WTC11 (cell line): ENCODE data around the gene MLXIP. TPM values are rescaled to one million over a fixed set of nuclear protein-coding genes. Genes with fewer than 3 reads are reported as not detected.

Experiments
- ATAC-seq: fragments of 200-7000 bp; cut with Tn5 transposase; 2 replicates; pipeline ENCODE4 v1.10.0; 2021; ENCODE audit warnings: mild to moderate bottlenecking, moderate library complexity
- CTCF ChIA-PET: fragments of 300-600 bp; sonication (Branson Sonifier 250); formaldehyde crosslinking; loops from one replicate; lab custom pipeline; 2021; ENCODE audit warnings: antibody characterized with exemption; lab: Charles Lee
- POLR2A ChIA-PET: fragments of 350-600 bp; sonication (Branson Sonifier 250); formaldehyde crosslinking; loops from one replicate; lab custom pipeline; 2021; ENCODE audit warnings: antibody characterized with exemption; lab: Charles Lee
- DNase-seq: peaks from one replicate; pipeline ENCODE4 v3.0.0; 2021; ENCODE audit warnings: low spot score
- H3K27ac Mint-ChIP-seq: 2 replicates; pipeline ENCODE4 v1.8.0; 2021; ENCODE audit warnings: mixed read lengths
- H3K27me3 Mint-ChIP-seq: 2 replicates; pipeline ENCODE4 v1.8.0; 2021; ENCODE audit warnings: low read depth, mild to moderate bottlenecking, moderate library complexity, mixed read lengths
- H3K36me3 Mint-ChIP-seq: 2 replicates; pipeline ENCODE4 v1.8.0; 2021; ENCODE audit warnings: mixed read lengths
- H3K4me1 Mint-ChIP-seq: 2 replicates; pipeline ENCODE4 v1.8.0; 2022; ENCODE audit warnings: mixed read lengths
- H3K4me3 Mint-ChIP-seq: 2 replicates; pipeline ENCODE4 v1.8.0; 2021; ENCODE audit warnings: mild to moderate bottlenecking, moderate library complexity, mixed read lengths
- H3K9me3 Mint-ChIP-seq: 2 replicates; pipeline ENCODE4 v1.8.0; 2021; ENCODE audit warnings: mixed read lengths
- ZNF138 ChIP-seq: sonication (generic); formaldehyde crosslinking; conservative IDR thresholded peaks from 2 replicates; pipeline ENCODE4 v1.8.1; 2022; ENCODE audit warnings: mild to moderate bottlenecking, moderate library complexity, missing genetic modification reagents
- ZNF219 ChIP-seq: sonication (generic); formaldehyde crosslinking; IDR thresholded peaks from 2 replicates; pipeline ENCODE4 v1.8.0; 2023; ENCODE audit warnings: missing genetic modification reagents, mild to moderate bottlenecking, borderline replicate concordance
- ZNF263 ChIP-seq: sonication (generic); formaldehyde crosslinking; IDR thresholded peaks from 2 replicates; pipeline ENCODE4 v1.8.1; 2022; ENCODE audit warnings: low read depth, mild to moderate bottlenecking, moderate library complexity, missing genetic modification reagents
- ZNF317 ChIP-seq: sonication (generic); formaldehyde crosslinking; IDR thresholded peaks from 2 replicates; pipeline ENCODE4 v1.8.1; 2023; ENCODE audit warnings: low read depth, mild to moderate bottlenecking, moderate library complexity, missing genetic modification reagents, borderline replicate concordance
- total RNA-seq: library from RNA; stranded (reverse); gene quantifications from 3 replicates; pipeline ENCODE4 v1.2.3, GENCODE V29; 2021
- TF ChIP-seq, protein P1 (sequence below): fragments of 250-450 bp; sonication (Bioruptor Pico); conservative IDR thresholded peaks from 2 replicates; pipeline ENCODE4 v1.9.0; 2021; ENCODE audit warnings: mild to moderate bottlenecking

MLXIP gene
- total RNA-seq, 1 experiment from 2014 or later, result 49.4 TPM

DNA sequence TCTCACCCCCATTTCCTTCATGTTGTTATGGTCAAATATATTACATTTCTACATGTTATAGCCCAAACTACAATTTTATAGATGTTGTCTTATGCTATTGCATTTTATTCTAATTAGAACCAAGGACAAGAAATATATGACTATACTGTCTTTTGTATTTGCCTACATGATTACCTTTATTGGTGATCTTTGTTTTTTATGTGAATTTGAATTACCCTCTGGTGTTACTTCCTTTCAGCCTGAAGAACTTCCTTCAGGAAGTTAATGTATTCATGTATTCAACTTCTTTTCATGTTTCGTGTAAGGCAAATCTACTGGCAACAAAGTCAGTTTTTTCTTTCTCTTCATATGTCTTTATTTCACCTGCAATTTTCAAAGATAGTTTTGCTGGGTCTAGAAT, 116.2 kb downstream of the MLXIP start (continued):
- TF ChIP-seq, protein P1, sequence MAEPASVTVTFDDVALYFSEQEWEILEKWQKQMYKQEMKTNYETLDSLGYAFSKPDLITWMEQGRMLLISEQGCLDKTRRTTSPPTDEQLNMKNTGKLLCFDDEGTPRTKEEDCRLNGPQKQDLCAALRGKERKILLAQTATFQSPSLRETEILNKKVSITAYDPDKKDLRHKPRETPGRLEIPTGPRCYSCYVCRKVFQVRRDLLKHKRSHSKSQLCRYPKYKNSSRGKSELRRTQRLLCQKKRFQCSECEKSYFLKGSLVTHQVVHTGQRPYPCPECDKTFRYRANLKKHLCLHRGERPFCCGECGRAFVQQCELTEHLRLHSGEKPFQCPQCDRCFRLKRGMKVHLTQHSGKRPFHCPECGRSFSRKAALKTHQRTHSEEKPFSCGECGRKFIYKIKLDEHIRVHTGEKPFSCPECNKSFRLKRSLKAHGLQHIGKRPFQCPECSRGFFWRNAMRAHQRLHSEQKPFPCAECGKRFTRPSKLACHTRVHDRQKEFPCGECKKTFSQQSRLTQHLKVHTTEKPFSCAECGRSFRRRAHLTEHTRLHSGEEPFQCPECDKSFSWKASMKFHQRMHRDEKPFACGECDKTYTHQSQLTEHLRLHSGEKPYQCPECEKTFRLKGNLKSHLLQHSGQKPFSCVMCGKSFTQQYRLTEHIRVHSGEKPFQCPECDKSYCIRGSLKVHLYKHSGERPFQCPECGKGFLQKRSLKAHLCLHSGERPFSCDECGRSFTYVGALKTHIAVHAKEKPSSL (CRISPR knock-in tag), result no peak
- no peak for TF ChIP-seq ZNF263 (CRISPR knock-in tag)

DNA sequence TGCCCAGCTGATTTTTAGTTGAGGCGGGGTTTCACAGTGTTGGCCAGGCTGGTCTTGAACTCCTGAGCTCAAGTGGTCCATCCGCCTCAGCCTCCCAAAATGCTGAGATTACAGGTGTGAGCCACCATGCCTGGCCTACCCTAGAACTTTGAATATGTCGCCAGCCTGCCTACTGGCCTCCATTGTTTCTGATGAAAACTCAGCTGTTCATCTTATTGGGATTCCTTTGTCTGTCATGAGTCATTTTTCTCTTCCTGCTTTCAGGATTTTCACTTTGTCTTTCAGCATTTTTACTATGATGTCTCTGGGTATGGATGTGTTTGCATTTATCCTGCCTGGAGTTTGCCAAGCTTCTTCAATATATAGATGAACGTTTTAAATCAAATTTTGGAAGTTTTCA, 116.8 kb downstream of the MLXIP start:
- H3K27me3 Mint-ChIP-seq, result no peaks in the 10 kb centered on the region; the same call in 1 of the 2 replicates
- H3K36me3 Mint-ChIP-seq, result peaks cover 4% of the 10 kb centered on the region; the same call in 1 of the 2 replicates
- ChIA-PET CTCF (no interaction called here), POLR2A (no interaction called here)
- TF ChIP-seq ZNF317 (CRISPR knock-in tag) (peak; percentile 83), ZNF138 (CRISPR knock-in tag) (no peak), ZNF219 (CRISPR knock-in tag) (no peak)
- TF ChIP-seq, protein P1 (CRISPR knock-in tag), result no peak
- TF ChIP-seq, all 79 proteins: peak for 1
- no peak for ATAC-seq
- peaks cover 8% of the 10 kb centered on the region; the same call in 1 of the 2 replicates for H3K4me1 Mint-ChIP-seq
- no peak overlapping the region for H3K27ac Mint-ChIP-seq
- DNase-seq, result no peak
- H3K9me3 Mint-ChIP-seq, result peaks cover 15% of the 10 kb centered on the region
- H3K4me3 Mint-ChIP-seq, result no peak overlapping the region

Other genes with a start within 250 kb of the MLXIP start
- 0.39 to 0.48 TPM (median 0.44 TPM) in 3 replicates for gene HPD, start 219.9 kb upstream of the MLXIP start, total RNA-seq
- 35.3 to 36.4 TPM (median 36.2 TPM) in 3 replicates for gene PSMD9, start 190.0 kb upstream of the MLXIP start, total RNA-seq
- gene CFAP251, start 160.2 kb upstream of the MLXIP start, total RNA-seq, result 2.9 to 3.1 TPM (median 3.0 TPM) in 3 replicates
- gene BCL7A, start 56.9 kb upstream of the MLXIP start, total RNA-seq, result 14.6 to 19.7 TPM (median 15.8 TPM) in 3 replicates
- not detected in 3 replicates for gene IL31, start 95.5 kb downstream of the MLXIP start, total RNA-seq
- 0.21 to 0.64 TPM (median 0.22 TPM) in 3 replicates for gene LRRC43, start 104.4 kb downstream of the MLXIP start, total RNA-seq
- 1.6 to 2.0 TPM (median 1.6 TPM) in 3 replicates for gene B3GNT4, start 125.0 kb downstream of the MLXIP start, total RNA-seq
- 57.3 to 62.4 TPM (median 61.7 TPM) in 3 replicates for gene DIABLO, start 147.3 kb downstream of the MLXIP start, total RNA-seq
- gene VPS33A, start 187.7 kb downstream of the MLXIP start, total RNA-seq, result 34.1 to 37.6 TPM (median 35.3 TPM) in 3 replicates